ENCODE data around the gene FOXN3. TPM values are rescaled to one million over a fixed set of nuclear protein-coding genes. Genes with fewer than 3 reads are reported as not detected.

The FOXN3 gene
- polyA plus RNA-seq, 1 of the 3 experiments (the other 2 are of a cell fraction): 9.8 TPM

DNA sequence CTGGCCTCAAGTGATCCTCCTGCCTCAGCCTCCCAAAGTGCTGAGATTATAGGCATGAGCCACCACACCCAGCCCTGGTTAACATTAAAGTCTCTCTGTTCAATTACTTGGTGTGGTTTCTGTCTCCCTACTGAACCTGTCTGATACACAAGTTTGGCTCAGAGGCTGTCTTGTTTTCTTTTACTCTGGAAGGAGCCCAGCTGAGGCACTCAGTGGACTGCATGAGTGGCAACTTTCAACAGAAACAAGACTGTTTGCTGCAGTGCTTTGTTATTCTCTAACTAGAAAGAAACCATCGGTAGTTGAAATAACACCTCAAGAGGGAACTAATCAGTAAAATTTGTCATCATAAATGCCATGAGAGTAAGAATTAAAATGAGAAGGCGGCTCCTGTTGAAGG, 238.7 kb downstream of the FOXN3 start:
- Histone ChIP-seq H3F3A (replicated peaks; ENCODE audit: insufficient read depth) (no peaks in the 10 kb centered on the region), H3K4me1 (ENCODE audit: control insufficient read depth in 1 of 2, insufficient read depth in 2 of 2, low read depth in 1 of 2, low read length in 1 of 2) (peaks cover 5 to 8% of the 10 kb centered on the region in 2 experiments; a peak in 1 of 4 replicates), H3K9ac (no peak overlapping the region), H3K27me3 (ENCODE audit: insufficient read depth) (no peaks in the 10 kb centered on the region), H3K9me3 (no peaks in the 10 kb centered on the region), H2AFZ (ENCODE audit: low read depth) (no peak overlapping the region), H3K4me3 (ENCODE audit: low read depth in 2 of 2, low read length in 1 of 2) (no peak overlapping the region), H3K27ac (ENCODE audit: low read depth in 2 of 2, low read length in 1 of 2) (no peak overlapping the region), H4K20me1 (ENCODE audit: insufficient read depth) (no peaks in the 10 kb centered on the region), H3K4me2 (no peak overlapping the region), H3K79me2 (ENCODE audit: insufficient read depth) (no peaks in the 10 kb centered on the region), H3K36me3 (replicated peaks in 1 of 2; ENCODE audit: control insufficient read depth in 1 of 2, insufficient read depth in 2 of 2, low read length in 1 of 2) (peaks cover 3 to 10% of the 10 kb centered on the region in 2 experiments), H3K9me2 (no peaks in the 10 kb centered on the region)
- WGBS (ENCODE audit: low lambda C conversion rate): 100% methylated on average over 2 of the region's 2 CpGs
- POLR2A ChIA-PET: no interaction called here
- CTCF ChIA-PET: interaction anchor here (0.6 to 2.5 kb wide), 10 partner anchors 10 to 440 kb away, joined by 3 to 16 read pairs (median 3); no protein-coding TSS in a partner anchor
- TF ChIP-seq, protein P1, sequence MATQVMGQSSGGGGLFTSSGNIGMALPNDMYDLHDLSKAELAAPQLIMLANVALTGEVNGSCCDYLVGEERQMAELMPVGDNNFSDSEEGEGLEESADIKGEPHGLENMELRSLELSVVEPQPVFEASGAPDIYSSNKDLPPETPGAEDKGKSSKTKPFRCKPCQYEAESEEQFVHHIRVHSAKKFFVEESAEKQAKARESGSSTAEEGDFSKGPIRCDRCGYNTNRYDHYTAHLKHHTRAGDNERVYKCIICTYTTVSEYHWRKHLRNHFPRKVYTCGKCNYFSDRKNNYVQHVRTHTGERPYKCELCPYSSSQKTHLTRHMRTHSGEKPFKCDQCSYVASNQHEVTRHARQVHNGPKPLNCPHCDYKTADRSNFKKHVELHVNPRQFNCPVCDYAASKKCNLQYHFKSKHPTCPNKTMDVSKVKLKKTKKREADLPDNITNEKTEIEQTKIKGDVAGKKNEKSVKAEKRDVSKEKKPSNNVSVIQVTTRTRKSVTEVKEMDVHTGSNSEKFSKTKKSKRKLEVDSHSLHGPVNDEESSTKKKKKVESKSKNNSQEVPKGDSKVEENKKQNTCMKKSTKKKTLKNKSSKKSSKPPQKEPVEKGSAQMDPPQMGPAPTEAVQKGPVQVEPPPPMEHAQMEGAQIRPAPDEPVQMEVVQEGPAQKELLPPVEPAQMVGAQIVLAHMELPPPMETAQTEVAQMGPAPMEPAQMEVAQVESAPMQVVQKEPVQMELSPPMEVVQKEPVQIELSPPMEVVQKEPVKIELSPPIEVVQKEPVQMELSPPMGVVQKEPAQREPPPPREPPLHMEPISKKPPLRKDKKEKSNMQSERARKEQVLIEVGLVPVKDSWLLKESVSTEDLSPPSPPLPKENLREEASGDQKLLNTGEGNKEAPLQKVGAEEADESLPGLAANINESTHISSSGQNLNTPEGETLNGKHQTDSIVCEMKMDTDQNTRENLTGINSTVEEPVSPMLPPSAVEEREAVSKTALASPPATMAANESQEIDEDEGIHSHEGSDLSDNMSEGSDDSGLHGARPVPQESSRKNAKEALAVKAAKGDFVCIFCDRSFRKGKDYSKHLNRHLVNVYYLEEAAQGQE (IDR thresholded peaks at IDR 0.05; ENCODE audit: low read depth, low read length): no peak
- TF ChIP-seq EP300 (IDR thresholded peaks at IDR 0.05; ENCODE audit: borderline replicate concordance in 1 of 2, low read depth in 1 of 2, low read length in 1 of 2) (no peak), EZH2phosphoT487 (IDR thresholded peaks at IDR 0.05; ENCODE audit: borderline replicate concordance, low read depth) (no peak), TAF1 (IDR thresholded peaks at IDR 0.05; ENCODE audit: borderline replicate concordance, low read depth, low read length) (no peak), SIN3A (IDR thresholded peaks at IDR 0.05; ENCODE audit: borderline replicate concordance, low read depth, low read length) (no peak), RAD21 (IDR thresholded peaks at IDR 0.05; ENCODE audit: low read length) (no peak), NFIC (IDR thresholded peaks at IDR 0.05; ENCODE audit: borderline replicate concordance) (no peak), CHD2 (IDR thresholded peaks at IDR 0.05; ENCODE audit: low read length, partially characterized antibody) (no peak), RFX5 (IDR thresholded peaks at IDR 0.05; ENCODE audit: low read length) (no peak), YY1 (IDR thresholded peaks at IDR 0.05; ENCODE audit: low read depth) (no peak), MXI1 (IDR thresholded peaks at IDR 0.05; ENCODE audit: low read depth, low read length) (no peak), POLR2AphosphoS5 (IDR thresholded peaks at IDR 0.05; ENCODE audit: low read depth, low read length) (no peak), GABPA (IDR thresholded peaks at IDR 0.05; ENCODE audit: low read depth) (no peak)
- TF ChIP-seq, protein P2, sequence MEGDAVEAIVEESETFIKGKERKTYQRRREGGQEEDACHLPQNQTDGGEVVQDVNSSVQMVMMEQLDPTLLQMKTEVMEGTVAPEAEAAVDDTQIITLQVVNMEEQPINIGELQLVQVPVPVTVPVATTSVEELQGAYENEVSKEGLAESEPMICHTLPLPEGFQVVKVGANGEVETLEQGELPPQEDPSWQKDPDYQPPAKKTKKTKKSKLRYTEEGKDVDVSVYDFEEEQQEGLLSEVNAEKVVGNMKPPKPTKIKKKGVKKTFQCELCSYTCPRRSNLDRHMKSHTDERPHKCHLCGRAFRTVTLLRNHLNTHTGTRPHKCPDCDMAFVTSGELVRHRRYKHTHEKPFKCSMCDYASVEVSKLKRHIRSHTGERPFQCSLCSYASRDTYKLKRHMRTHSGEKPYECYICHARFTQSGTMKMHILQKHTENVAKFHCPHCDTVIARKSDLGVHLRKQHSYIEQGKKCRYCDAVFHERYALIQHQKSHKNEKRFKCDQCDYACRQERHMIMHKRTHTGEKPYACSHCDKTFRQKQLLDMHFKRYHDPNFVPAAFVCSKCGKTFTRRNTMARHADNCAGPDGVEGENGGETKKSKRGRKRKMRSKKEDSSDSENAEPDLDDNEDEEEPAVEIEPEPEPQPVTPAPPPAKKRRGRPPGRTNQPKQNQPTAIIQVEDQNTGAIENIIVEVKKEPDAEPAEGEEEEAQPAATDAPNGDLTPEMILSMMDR (IDR thresholded peaks at IDR 0.05): no peak
- TF ChIP-seq, protein P3, sequence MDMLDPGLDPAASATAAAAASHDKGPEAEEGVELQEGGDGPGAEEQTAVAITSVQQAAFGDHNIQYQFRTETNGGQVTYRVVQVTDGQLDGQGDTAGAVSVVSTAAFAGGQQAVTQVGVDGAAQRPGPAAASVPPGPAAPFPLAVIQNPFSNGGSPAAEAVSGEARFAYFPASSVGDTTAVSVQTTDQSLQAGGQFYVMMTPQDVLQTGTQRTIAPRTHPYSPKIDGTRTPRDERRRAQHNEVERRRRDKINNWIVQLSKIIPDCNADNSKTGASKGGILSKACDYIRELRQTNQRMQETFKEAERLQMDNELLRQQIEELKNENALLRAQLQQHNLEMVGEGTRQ (IDR thresholded peaks at IDR 0.05; ENCODE audit: borderline replicate concordance, low read depth, low read length): no peak
- TF ChIP-seq, protein P4, sequence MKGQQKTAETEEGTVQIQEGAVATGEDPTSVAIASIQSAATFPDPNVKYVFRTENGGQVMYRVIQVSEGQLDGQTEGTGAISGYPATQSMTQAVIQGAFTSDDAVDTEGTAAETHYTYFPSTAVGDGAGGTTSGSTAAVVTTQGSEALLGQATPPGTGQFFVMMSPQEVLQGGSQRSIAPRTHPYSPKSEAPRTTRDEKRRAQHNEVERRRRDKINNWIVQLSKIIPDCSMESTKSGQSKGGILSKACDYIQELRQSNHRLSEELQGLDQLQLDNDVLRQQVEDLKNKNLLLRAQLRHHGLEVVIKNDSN (IDR thresholded peaks at IDR 0.05; ENCODE audit: borderline replicate concordance, low read depth): no peak
- no peak for DNase-seq

All from SK-N-SH (cell line).